Activated CD8-positive, alpha-beta memory T cell treated with anti-CD3 and anti-CD28 coated beads, Interleukin-2, amount 50 U/mL, for 24 hours (primary cell): ENCODE data around the gene NCBP3.
"Not testable (repeated sequence)": the region's sequence is repeated elsewhere in the genome, so short reads cannot be mapped to it uniquely, and the experiment has no call there.

Experiments
- DNase-seq: peaks from one replicate; pipeline ENCODE4 v3.0.0-alpha.2; 2020; ENCODE audit errors: extremely low read depth

The NCBP3 gene

DNA sequence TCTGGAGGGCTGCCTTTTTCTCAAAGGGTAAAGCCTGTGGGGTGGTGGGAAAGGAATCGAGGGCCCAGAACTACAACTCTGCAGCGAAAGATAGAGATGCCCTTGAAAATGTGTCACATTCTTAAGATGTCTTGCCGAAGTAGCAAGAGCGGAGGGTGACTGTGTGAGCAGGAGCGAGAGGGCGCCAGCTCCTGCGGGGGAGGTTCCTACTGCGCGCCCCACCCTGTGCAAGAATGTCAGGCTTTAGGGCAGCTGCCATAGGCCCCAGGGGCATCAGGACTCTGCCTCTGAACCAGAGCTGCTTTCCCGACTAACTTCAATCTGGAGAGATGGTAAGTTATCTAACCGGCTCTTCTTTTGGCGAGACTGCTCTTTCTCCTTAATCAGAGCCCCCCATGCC, 33.3 kb downstream of the NCBP3 start:
- DNase-seq: no peak

DNA sequence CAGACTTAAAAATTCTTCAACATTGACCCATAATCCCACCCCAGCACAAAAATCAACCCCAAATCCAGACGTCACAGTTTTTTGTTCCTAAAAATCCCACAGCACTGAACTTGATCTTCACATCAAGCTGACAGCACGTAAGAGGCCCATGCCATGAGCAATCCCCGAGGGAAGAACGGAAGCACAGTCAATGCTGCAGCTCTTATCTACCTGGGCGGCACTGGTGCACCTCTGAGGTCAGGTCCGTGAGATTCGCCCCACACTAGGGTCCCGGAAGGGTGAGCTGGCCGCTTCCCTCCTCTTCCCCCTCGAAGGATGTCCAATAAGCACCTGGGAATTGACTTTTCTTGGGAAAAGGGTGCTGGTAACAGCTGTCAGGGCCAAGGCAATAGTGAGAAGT, 33.8 kb downstream of the NCBP3 start:
- DNase-seq: no peak

DNA sequence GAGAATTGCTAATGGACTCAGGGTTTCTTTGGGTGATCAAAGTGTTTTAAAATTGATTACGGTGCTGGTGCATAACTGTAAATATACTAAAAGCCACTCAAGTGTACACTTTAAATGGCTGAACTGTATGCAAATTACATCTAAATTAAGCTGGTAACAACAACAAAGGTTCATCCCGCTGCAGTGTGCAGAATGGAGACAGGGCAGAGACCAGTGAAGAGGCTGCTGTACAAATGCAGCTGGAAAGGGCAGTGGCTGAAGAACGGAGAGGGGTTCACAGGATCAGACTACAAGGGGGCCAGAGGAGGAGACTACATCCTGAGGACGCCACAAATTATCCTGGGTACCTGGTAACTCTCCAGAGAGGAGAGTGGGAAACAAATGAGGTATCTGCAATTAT, 36.0 kb downstream of the NCBP3 start:
- no peak for DNase-seq

DNA sequence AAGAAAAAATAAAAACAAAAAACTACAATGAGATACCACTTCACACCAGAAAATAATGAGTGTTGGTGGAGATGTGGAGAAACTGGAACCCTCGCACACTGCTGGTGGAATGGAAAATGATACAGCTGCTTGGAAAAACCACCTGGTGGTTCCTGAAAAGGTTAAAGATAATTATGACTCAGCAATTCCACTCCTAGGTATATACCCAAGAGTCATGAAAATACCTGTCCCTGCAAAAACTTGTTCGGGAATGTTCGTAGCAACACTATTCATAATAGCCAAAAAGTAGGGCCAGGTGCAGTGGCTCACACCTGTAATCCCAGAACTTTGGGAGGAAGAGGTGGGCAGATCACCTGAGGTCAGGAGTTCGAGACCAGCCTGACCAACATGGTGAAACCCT, 36.9 kb downstream of the NCBP3 start:
- no peak for DNase-seq

DNA sequence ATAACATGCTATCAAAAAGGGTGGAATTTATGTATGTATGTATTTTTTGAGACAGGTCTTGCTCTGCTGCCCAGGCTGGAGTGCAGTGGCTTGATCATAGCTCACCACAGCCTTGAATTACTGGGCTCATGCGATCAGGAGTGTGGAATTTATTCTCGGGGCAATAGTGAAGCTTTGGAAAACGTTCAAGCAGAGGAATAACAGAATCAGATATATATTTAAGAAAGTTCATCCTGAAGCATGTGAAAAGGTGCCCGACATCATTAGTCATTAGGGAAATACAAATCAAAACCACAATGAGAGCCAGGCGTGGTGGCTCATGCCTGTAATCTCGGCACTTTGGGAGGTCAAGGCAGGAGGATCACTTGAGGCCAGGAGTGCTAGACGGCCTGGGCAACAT, 37.3 kb downstream of the NCBP3 start:
- DNase-seq: no peak

DNA sequence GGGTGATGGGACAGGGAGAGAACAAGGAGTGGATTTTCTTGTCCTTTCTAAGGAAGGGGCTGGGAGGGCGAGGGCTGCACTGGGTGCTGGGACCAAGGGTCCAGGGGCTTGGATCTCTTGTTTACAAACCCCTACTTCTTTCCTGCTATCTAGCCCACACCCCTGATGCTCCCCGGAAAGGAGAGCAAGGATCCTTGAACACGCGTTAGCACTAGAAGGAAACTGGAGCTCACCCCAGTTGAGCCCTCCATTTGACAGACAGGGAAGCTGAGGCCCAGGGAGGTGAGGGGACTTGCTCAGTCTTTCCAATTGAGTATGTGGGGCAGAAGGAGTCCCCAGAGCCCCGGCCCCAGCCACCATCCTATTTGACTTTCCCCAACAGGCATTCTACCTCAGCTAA, 40.5 kb downstream of the NCBP3 start:
- DNase-seq: no peak

DNA sequence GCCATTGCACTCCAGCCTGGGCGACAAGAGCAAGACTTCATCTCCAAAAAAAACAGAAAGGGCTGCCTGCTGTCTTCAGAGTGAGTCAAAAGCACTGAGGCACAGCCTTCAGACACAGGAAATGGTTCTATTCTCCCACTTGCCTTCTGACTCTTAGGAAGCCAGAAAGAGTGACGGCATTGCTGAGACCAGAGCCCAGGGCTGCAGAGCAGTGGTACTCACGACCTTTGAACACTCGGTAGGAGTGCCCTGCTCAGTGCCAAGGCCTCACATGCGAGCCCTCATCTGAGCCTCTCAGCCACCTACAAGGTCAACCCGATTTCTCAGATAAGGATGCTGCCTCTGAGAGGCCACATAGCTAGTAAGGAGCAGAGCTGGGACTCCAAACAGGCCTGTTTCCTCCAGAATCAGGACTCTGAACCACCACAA, 41.5 kb downstream of the NCBP3 start:
- DNase-seq: no peak

DNA sequence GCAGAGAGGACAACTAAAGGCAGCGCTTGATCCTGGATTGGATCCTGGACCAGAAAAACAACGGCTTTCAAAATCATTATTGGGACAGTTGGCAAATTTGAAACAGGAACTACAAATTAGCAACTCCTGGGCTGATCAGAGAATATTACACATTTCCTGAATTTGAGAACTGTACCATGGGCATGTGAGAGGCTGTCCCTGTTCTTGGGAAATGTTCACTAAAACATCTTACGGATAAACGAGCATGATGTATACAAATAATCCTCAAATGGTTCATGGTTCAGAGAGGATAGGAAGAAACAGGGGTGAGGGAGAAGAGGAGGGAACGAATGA, 42.8 kb downstream of the NCBP3 start:
- DNase-seq: no peak

DNA sequence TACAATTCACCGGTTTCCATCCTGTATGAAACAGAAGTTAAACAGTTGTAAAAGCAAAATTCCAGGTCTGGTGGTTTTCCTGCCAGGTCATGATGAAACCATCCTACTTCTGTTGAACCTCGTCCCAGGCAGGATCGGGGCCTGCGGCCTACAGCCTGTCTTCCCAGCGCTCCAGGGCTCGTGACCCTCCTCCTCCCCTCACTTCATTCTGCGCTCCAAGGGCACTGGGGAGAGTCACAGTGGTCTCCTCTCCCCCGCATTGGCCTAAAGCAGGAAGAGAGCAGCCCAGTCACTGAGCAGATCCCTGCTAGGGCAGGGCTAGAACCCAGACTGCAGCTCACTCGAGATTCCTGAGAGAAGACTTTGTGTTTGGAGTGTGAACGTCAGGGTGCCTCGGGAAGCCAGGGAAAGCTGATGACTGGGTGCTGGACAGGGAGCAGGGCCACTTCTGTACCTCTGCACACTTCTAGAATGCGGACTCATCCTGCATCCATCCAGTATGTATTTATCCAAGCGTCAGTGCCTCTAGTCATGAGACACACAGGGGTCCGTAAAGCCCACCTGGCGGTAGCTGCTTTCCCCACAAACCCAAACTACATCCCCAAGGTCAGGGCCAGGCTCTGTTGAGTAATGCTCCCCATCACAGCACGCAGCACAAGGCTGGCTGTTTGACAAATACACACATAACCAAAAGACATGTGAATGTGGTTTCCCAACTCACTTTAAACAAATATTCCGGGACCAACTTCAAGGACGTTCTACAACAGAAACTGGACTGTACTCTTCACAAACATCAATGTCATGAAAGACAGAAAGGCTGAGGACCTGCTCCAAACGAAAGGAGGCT, 43.4 kb downstream of the NCBP3 start:
- DNase-seq: no peak

DNA sequence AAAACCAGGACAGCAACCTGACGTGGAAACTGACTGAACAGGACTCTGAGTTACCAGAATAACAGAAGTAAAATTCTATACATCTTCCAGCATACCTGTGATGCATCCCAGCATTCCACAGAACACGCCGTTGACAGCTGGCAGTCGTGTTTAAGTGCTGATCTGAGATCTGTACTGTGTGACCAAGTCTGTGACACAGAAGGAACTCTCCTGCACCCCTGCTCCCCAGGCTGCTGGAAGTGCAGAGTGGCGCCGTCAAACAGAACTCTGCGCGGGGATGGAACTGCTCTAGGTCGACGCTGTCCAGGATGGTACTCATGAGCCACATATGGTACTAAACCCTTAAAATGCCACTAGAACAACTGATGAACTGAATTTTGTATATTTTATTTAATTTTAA, 44.3 kb downstream of the NCBP3 start:
- no peak for DNase-seq

DNA sequence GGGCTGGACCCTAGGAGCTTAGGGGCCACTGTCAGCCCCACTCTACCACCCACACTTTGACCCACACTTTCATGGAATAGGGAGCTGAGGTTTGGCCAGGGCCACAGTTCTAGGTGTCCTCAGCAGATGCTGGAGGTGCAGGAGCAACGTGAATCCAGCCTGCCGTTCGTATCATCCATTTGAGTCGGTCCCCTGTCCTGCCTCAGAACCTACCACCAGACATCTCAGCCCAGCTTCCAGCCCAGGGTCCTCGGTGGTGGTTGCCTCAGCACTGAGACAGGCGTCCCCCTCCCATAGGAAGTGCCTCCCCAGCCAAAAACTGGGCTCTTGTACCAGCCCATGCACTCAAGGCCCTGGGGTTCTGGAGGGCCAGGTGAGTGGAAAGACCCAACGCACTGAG, 44.7 kb downstream of the NCBP3 start:
- no peak for DNase-seq

DNA sequence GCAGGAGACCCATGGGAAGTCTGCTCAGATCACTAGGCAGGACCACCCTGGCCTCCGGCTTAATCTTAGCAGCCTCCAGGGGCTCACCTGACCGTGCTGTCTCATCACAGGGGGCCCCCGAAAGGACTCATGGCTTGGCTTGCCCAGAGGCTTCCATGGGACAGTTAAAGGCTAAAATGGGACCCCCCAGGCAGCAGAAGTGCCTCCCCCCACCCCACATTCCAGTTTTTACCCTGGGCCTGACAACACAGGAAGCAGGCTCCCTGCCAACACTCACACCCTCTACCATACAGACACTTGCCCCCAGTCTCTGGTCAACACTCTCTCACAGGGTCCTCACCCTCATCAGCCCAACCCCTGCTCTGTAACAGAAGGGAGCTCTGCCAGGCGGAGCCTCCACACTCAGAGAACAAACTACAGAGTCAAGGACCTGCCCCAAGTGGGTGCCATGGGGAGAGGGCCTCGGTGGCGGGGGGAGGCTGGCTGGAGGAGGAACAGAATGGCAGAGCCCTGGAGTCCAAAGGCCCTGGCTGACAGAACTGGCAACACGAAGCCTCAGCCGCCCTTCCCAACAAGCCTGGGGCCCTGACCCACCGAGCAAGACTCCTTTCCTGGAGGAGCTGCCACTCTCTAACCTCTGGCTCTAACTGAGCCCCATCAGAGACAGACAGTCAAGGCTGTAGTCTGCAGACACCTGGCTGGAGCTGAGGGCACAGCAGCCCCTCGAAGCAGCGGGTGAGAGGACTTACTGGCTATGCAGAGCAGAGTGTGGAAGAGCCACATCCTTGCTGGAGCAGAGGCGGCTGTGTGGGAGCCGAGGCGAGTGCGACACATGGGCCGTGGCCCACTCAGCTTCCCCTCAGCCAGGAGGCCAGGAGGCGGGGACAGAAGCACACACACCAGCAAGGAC, 45.4 kb downstream of the NCBP3 start, which contains the start of gene ITGAE:
TSS of gene ITGAE (minus strand) at position 827 of the 910 bp plus-strand sequence. CDS start at position 783, 44 bp downstream.
- no peak for DNase-seq

DNA sequence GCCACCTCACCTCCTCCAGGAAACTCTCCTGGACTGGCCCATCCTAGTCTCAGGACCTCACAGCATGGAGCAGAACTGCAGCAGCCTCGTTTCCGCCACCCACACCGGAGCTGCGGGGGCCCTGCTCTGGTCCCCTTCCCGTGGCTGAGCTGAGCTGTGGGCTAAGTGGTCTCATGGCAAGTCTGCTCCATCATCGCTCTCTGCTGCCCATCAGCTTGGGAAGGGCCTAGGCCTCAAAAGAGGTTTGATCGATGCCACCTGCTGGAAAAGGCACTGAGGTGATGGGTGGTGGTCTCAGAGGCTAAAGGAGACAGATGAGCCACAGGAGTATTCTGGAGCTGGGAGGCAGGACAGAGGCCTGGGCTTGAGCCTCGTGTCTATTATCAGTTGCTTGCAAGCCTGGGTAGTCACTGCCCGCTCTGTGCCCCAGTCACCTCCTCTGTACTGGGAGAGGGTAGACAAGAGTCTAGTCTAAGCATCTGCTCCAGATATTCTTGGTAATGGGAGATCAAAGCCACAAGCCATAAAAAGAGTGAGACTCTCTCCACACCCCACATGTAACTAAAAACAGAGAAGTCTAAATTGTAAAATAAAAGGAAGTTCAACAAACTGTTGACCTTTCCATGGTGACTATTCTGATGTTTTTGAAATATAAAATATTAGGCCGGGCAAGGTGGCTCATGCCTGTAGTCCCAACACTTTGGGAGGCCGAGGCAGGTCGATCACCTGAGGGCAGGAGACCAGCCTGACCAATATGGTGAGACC, 46.7 kb downstream of the NCBP3 start:
- DNase-seq: no peak

DNA sequence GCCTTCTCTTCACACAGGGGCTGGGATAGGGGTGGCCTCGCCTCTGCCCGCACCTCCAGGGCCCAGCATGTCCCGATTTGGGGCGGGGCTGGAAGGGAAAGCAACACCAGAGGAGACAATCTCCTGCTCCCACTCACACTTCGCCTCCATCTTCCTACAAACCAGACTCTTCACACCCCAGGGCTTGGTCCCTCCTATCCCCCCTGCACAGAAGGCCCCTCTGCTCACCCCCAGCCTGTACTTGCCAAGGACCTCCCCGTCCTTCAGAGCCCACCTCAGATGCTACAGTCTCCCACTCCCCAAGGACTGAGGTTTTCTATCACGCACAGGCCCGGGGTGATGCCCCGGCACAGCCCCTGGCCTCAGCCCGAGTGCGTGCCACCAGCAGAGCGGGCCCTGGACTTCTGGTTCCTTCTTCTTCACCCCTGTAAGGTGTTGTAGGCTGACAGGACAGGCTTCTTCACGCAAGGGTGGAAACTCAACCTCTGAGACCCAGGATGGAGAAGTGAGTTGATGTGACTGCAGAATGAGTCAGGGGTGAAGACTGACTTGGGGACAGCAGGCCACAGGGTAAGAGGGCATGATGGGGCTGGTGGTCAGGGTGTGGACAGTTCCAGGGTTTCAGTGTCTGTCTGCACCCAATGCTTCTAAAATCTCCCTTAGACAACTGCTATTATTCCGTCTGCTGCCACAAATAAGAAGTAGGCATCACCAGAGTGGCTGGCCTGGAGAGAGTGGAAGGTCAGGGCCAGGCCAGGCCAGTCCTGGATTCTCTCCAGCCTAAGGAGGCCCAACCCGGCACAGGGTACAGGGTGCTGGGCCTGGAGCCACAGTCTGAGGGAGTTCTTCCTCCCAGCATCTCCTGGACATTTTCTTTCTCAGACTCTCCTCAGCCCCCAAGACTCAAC, 47.5 kb downstream of the NCBP3 start:
- no peak for DNase-seq

DNA sequence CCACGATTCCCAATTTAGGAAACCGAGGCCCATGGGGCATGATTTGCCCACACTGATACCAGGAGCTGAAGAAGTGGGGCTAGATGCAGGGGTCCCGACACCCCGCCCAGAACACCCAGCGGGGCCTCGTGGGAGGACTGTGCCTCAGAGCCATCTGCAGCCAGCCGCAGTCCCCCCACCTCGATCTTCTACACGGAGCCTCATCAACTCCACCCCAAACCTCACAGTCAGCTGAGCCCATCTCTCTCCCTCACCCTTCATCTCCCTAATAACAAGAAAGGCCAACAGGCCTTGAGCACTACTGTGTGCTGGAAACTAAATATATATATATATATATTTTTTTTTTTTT, 49.2 kb downstream of the NCBP3 start:
- no peak for DNase-seq

DNA sequence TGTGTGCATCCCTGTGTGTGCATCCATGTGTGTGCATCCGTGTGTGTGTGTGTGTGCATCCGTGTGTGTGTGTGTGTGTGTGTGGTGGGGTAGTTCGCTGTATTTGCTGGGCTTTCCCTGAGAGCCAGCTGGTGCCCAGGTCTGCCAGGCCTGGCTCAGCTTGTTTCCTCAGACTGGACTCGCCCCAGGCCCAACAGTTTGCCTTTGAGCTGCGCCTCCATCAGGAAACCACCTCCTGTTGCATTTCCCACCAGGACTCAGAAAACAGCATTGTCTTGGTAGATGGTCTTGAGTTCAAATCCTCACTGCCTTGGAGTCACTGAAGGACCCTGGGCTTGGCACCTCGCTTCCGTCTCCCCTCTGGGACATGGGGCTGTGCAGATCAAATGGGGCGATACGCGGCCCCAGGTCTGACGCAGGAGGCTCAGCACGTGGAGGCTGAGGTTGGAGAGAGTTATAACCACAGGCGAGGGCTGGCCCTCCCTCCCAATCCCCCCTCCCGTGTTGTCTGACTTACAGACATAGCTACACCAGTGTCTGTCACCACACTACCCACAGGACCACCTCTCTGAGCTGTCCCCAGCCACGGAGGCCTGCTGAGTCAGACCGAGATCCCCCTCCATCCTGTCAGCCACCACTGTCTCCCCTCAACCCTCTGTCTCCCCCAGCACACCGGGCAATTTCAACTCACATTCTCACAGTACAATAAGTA, 49.8 kb downstream of the NCBP3 start:
- peak; percentile 80 for DNase-seq

DNA sequence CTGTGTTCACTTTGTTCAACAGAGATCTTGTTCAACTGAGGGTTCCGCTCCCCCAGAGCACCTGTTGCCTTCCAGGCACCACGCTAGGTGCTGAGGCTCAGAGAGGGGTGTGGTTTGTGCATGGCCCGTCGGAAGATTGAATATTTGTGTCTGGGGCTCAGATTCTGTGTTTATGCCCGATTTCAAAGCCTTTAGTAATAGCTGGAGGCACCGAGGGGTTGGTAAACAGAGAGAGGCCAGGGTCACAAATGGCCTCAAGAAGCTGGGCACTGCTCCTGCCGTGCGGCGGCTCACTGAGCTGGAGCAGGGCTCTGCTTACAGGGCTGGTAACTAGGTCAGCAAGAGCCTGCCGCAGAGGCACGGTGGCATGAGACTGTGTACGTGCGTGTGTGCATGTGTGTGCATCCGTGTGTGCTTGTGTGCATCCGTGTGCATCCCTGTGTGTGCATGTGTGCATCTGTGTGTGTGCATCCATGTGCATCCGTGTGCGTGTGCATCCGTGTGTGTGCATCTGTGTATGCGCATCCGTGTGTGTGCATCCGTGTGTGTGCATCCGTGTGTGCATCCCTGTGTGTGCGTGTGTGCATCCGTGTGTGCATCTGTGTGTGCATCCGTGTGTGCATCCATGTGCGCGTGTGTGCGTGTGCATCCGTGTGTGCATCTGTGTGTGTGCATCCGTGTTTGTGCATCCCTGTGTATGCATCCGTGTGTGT, 50.5 kb downstream of the NCBP3 start:
- DNase-seq: no peak

DNA sequence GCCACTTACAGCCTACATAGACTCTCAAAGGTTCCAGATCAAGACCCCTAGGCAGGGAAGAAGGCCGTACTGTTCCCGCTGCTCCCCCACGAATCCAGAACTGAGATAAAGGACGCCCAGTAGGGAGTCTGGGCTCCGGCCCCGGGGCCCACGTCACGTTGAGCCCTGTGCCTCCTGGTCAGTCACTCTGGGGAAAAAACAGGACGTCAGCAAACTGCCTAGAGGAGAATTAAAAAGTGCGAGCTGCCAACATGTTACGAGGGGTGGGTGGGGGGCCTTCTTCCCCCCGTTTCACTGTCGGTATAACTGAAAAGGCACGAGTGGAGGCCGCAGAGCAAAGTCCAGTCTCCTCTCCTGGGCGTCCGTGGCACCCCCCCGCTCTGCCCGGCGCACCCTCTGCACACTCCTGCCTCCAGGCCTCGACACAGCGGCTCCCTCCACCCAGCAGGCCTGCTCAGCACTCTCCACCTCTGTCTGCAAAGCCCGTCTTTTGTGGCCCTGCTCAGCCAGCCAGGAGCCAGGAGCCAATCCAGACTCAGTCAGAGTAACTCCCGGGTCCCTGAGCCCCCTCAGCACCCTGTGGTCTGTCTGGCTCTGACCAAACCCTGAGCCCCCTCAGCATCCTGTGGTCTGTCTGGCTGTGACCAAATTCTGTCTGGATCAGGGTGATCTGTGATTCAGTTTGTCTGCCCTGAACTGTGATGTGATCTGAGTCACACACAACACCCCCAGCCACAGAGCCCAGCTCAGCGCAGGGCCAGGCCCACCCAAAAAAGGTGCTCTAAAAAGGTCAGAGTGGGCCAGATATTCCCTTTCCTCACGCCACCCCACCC, 51.3 kb downstream of the NCBP3 start:
- DNase-seq: peak; percentile 29

DNA sequence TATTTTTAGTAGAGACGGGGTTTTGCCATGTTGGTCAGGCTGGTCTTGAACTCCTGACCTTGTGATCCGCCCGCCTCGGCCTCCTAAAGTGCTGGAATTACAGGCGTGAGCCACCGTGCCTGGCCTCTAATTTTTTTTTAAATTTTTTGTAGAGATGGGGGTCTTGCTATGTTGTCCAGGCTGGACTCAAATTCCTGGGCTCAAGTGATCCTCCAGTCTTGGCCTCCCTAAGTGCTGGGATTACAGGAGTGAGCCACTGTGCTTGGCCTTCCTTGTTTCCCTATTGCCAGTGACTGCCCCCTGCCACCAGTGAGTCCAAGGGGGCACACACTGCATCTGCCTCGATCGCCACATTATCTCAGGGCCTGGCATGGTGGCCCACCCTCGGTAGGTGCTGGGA, 51.9 kb downstream of the NCBP3 start:
- not testable (repeated sequence) for DNase-seq
